ENCODE results near the gene ZNF184.
A peak's percentile ranks its signal among the peaks of the same experiment; 100 is the strongest.

Gene ZNF184

DNA sequence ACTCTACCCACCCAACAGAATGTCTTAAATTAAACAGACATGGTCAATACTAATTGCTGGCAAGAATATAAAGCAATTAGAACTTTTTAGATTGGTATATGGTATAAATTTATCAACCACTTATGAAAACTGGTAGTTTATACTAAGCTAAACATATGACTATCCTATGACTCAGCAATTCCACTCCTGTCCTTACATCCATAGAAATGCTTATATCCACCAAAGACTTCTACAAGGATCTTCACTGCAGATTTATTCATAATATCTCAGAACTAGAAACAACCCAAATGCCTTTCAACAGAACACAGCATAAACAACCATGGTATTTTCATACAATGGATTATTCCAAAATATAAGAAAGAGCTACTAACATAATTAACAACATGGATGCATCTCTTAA is 4.6 kb downstream of the ZNF184 start:
- H3K23ac ChIP-seq (ENCODE audit: low read length): no peak overlapping the region
- no peak overlapping the region for H4K5ac ChIP-seq (ENCODE audit: low read length)
- H3K79me1 ChIP-seq (ENCODE audit: low read length): peaks cover 2% of the 10 kb centered on the region
- H3K36me3 ChIP-seq (ENCODE audit: control insufficient read depth, insufficient read depth, low read length): no peaks in the 10 kb centered on the region
- no peak overlapping the region for H3K9ac ChIP-seq (ENCODE audit: low read length)
- no peak overlapping the region for H3K4me2 ChIP-seq (ENCODE audit: low read length)
- no peaks in the 10 kb centered on the region for H3K79me2 ChIP-seq (ENCODE audit: control insufficient read depth, insufficient read depth, low read length)
- no peaks in the 10 kb centered on the region for H3K4me1 ChIP-seq (ENCODE audit: control insufficient read depth, low read depth, low read length)
- no peak overlapping the region for H3K4ac ChIP-seq (ENCODE audit: low read depth, low read length)
- no peak overlapping the region for H4K8ac ChIP-seq (ENCODE audit: low read depth, low read length)
- H2BK5ac ChIP-seq (ENCODE audit: low read length): no peak overlapping the region
- no peak overlapping the region for H2BK15ac ChIP-seq (replicated peaks; ENCODE audit: low read depth)
- H3K27me3 ChIP-seq (ENCODE audit: insufficient read depth, low read length, poor library complexity): no peaks in the 10 kb centered on the region
- H3K4me3 ChIP-seq (ENCODE audit: low read length): no peak overlapping the region
- H3K18ac ChIP-seq (ENCODE audit: low read length): no peak overlapping the region
- no peak overlapping the region for H3K27ac ChIP-seq (ENCODE audit: low read depth, low read length)
- no peak overlapping the region for H3K56ac ChIP-seq (ENCODE audit: low read length)
- no peak overlapping the region for H2BK120ac ChIP-seq (ENCODE audit: low read depth, low read length)
- no peak for DNase-seq
- no peak overlapping the region for H2AK5ac ChIP-seq (ENCODE audit: low read length)

DNA sequence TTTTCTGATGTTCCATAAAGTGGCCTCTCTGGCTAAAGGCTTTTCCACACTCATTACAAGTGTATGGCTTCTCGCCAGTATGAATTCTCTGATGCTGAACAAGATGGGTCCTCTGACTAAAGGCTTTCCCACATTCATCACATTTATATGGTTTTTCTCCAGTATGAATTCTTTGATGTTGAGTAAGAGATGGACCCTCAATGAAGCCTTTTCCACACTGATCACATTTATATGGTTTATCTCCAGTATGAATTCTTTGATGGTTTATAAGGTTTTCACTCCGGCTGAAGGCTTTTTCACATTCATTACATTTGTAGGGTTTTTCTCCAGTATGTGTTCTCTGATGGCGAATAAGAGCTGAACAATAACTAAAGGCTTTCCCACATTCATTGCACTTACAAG is 20.4 kb downstream of the ZNF184 start:
- H4K8ac ChIP-seq (ENCODE audit: low read depth, low read length): no peak overlapping the region
- H3K4ac ChIP-seq (ENCODE audit: low read depth, low read length): no peak overlapping the region
- H3K79me1 ChIP-seq (ENCODE audit: low read length): no peaks in the 10 kb centered on the region
- no peak overlapping the region for H3K9ac ChIP-seq (ENCODE audit: low read length)
- H3K23ac ChIP-seq (ENCODE audit: low read length): no peak overlapping the region
- no CpG with 5 or more reads among the region's 3 CpGs for WGBS (ENCODE audit: extremely low coverage, insufficient coverage, low lambda C conversion rate)
- peak; percentile 57 for DNase-seq
- H2BK120ac ChIP-seq (ENCODE audit: low read depth, low read length): no peak overlapping the region
- H2AK5ac ChIP-seq (ENCODE audit: low read length): no peak overlapping the region
- H3K4me2 ChIP-seq (ENCODE audit: low read length): no peak overlapping the region
- no peaks in the 10 kb centered on the region for H3K27me3 ChIP-seq (ENCODE audit: insufficient read depth, low read length, poor library complexity)
- no peaks in the 10 kb centered on the region for H3K79me2 ChIP-seq (ENCODE audit: control insufficient read depth, insufficient read depth, low read length)
- no peak overlapping the region for H3K56ac ChIP-seq (ENCODE audit: low read length)
- peak overlapping the region; percentile 16 for H3K4me3 ChIP-seq (ENCODE audit: low read length)
- no peaks in the 10 kb centered on the region for H3K4me1 ChIP-seq (ENCODE audit: control insufficient read depth, low read depth, low read length)
- H3K27ac ChIP-seq (ENCODE audit: low read depth, low read length): no peak overlapping the region
- H3K36me3 ChIP-seq (ENCODE audit: control insufficient read depth, insufficient read depth, low read length): peaks cover 12% of the 10 kb centered on the region
- H3K18ac ChIP-seq (ENCODE audit: low read length): no peak overlapping the region
- H4K5ac ChIP-seq (ENCODE audit: low read length): no peak overlapping the region
- no peak overlapping the region for H2BK15ac ChIP-seq (replicated peaks; ENCODE audit: low read depth)
- no peak overlapping the region for H2BK5ac ChIP-seq (ENCODE audit: low read length)

DNA sequence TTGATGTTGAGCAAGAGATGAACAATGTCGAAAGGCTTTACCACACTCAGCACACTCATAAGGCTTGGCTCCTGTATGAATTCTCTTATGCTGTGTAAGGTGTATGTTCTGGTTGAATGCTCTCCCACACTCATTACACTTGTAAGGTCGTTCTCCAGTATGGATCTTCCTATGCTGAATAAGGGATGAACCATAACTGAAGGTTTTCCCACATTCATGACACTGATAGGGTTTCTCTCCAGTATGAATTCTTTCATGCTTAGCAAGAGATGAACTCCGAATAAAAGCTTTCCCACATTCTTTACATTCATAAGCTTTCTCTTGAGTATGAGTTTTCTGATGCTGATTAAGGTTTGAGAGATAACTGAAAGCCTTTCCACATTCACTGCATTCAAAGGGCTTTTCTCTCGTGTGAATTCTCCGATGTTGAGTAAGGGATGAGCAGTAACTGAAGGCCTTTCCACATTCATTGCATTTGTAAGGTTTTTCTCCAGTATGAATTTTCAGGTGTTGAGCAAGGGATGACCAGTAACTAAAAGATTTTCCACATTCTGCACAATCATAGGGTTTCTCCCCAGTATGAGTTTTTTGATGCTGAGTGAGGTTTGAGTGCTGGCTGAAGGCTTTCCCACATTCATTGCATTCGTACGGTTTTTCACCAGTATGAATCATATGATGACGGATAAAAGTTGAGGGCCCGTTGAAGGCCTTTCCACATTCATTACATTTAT is 21.1 kb downstream of the ZNF184 start:
- Histone ChIP-seq H3K23ac (ENCODE audit: low read length) (no peak overlapping the region), H3K79me1 (ENCODE audit: low read length) (no peaks in the 10 kb centered on the region), H2BK5ac (ENCODE audit: low read length) (no peak overlapping the region), H3K36me3 (ENCODE audit: control insufficient read depth, insufficient read depth, low read length) (peaks cover 12% of the 10 kb centered on the region), H4K5ac (ENCODE audit: low read length) (no peak overlapping the region), H3K18ac (ENCODE audit: low read length) (no peak overlapping the region), H3K4me1 (ENCODE audit: control insufficient read depth, low read depth, low read length) (no peaks in the 10 kb centered on the region), H2AK5ac (ENCODE audit: low read length) (no peak overlapping the region), H2BK15ac (replicated peaks; ENCODE audit: low read depth) (no peak overlapping the region), H3K4me3 (ENCODE audit: low read length) (peak overlapping the region; percentile 33), H3K4me2 (ENCODE audit: low read length) (no peak overlapping the region), H3K56ac (ENCODE audit: low read length) (no peak overlapping the region), H2BK120ac (ENCODE audit: low read depth, low read length) (no peak overlapping the region), H4K8ac (ENCODE audit: low read depth, low read length) (no peak overlapping the region), H3K27ac (ENCODE audit: low read depth, low read length) (no peak overlapping the region), H3K9ac (ENCODE audit: low read length) (no peak overlapping the region), H3K27me3 (ENCODE audit: insufficient read depth, low read length, poor library complexity) (no peaks in the 10 kb centered on the region), H3K79me2 (ENCODE audit: control insufficient read depth, insufficient read depth, low read length) (no peaks in the 10 kb centered on the region), H3K4ac (ENCODE audit: low read depth, low read length) (no peak overlapping the region)
- WGBS (ENCODE audit: extremely low coverage, insufficient coverage, low lambda C conversion rate): no CpG with 5 or more reads among the region's 9 CpGs
- peak; percentile 34 for DNase-seq

DNA sequence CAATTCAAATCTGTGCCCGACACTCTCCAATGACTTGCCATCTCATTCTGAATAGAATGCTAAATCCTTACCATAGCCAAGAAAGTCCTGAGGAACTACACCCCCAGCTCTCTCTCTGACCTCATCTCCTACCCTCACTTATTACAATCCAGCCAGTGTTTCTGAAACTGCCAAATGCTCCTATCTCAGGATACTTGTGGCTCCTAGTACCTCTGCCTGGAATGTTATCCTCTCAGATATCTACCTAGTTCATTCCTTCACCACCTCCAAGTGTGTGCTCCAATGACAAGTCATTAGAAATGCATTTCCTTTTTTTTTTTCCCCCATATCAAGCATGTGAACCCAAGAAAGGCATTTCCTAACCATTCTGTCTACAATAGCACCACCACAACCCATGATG is 24.4 kb downstream of the ZNF184 start:
- no peak overlapping the region for H3K4me3 ChIP-seq (ENCODE audit: low read length)
- H4K5ac ChIP-seq (ENCODE audit: low read length): no peak overlapping the region
- no peak overlapping the region for H2BK120ac ChIP-seq (ENCODE audit: low read depth, low read length)
- H3K27ac ChIP-seq (ENCODE audit: low read depth, low read length): no peak overlapping the region
- H3K79me2 ChIP-seq (ENCODE audit: control insufficient read depth, insufficient read depth, low read length): no peaks in the 10 kb centered on the region
- no peak overlapping the region for H2BK5ac ChIP-seq (ENCODE audit: low read length)
- no peak overlapping the region for H3K4me2 ChIP-seq (ENCODE audit: low read length)
- DNase-seq: no peak
- H3K27me3 ChIP-seq (ENCODE audit: insufficient read depth, low read length, poor library complexity): no peaks in the 10 kb centered on the region
- H3K23ac ChIP-seq (ENCODE audit: low read length): no peak overlapping the region
- no peak overlapping the region for H3K4ac ChIP-seq (ENCODE audit: low read depth, low read length)
- H3K36me3 ChIP-seq (ENCODE audit: control insufficient read depth, insufficient read depth, low read length): peaks cover 3% of the 10 kb centered on the region
- no peaks in the 10 kb centered on the region for H3K4me1 ChIP-seq (ENCODE audit: control insufficient read depth, low read depth, low read length)
- no peak overlapping the region for H4K8ac ChIP-seq (ENCODE audit: low read depth, low read length)
- H3K56ac ChIP-seq (ENCODE audit: low read length): no peak overlapping the region
- H2BK15ac ChIP-seq (replicated peaks; ENCODE audit: low read depth): no peak overlapping the region
- H3K9ac ChIP-seq (ENCODE audit: low read length): no peak overlapping the region
- no peaks in the 10 kb centered on the region for H3K79me1 ChIP-seq (ENCODE audit: low read length)
- no CpG with 5 or more reads among the region's 1 CpG for WGBS (ENCODE audit: extremely low coverage, insufficient coverage, low lambda C conversion rate)
- no peak overlapping the region for H2AK5ac ChIP-seq (ENCODE audit: low read length)
- no peak overlapping the region for H3K18ac ChIP-seq (ENCODE audit: low read length)

DNA sequence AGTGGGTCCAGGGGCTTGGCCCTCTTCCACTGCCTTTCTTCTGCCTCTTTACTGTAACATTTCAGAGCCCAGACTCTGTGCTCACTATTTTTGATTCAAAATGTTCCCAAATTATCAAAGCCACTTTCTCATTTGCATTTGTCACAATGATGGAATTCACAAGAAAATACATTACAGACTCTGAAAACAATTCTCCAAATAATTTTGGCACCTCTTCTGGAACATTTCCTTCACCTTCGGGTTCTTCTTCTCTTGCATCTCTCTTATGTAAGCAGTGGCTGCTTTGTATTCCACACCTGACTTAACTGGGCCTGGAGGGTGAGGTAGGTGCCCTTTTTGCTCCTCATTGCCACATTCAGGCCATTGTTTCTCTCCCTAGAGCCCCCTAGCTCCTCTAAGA is 30.0 kb downstream of the ZNF184 start:
- H3K4me1 ChIP-seq (ENCODE audit: control insufficient read depth, low read depth, low read length): no peaks in the 10 kb centered on the region
- no peak overlapping the region for H3K4ac ChIP-seq (ENCODE audit: low read depth, low read length)
- no peaks in the 10 kb centered on the region for H3K27me3 ChIP-seq (ENCODE audit: insufficient read depth, low read length, poor library complexity)
- no peaks in the 10 kb centered on the region for H3K79me1 ChIP-seq (ENCODE audit: low read length)
- no peak overlapping the region for H3K23ac ChIP-seq (ENCODE audit: low read length)
- no peak overlapping the region for H3K56ac ChIP-seq (ENCODE audit: low read length)
- no peak overlapping the region for H4K8ac ChIP-seq (ENCODE audit: low read depth, low read length)
- WGBS (ENCODE audit: extremely low coverage, insufficient coverage, low lambda C conversion rate): no CpG with 5 or more reads among the region's 1 CpG
- H3K36me3 ChIP-seq (ENCODE audit: control insufficient read depth, insufficient read depth, low read length): no peaks in the 10 kb centered on the region
- H2BK5ac ChIP-seq (ENCODE audit: low read length): no peak overlapping the region
- no peak overlapping the region for H2BK120ac ChIP-seq (ENCODE audit: low read depth, low read length)
- H3K9ac ChIP-seq (ENCODE audit: low read length): no peak overlapping the region
- DNase-seq: no peak
- H3K4me3 ChIP-seq (ENCODE audit: low read length): no peak overlapping the region
- no peaks in the 10 kb centered on the region for H3K79me2 ChIP-seq (ENCODE audit: control insufficient read depth, insufficient read depth, low read length)
- H2BK15ac ChIP-seq (replicated peaks; ENCODE audit: low read depth): no peak overlapping the region
- no peak overlapping the region for H3K27ac ChIP-seq (ENCODE audit: low read depth, low read length)
- H4K5ac ChIP-seq (ENCODE audit: low read length): no peak overlapping the region
- no peak overlapping the region for H3K18ac ChIP-seq (ENCODE audit: low read length)
- no peak overlapping the region for H2AK5ac ChIP-seq (ENCODE audit: low read length)
- H3K4me2 ChIP-seq (ENCODE audit: low read length): no peak overlapping the region

DNA sequence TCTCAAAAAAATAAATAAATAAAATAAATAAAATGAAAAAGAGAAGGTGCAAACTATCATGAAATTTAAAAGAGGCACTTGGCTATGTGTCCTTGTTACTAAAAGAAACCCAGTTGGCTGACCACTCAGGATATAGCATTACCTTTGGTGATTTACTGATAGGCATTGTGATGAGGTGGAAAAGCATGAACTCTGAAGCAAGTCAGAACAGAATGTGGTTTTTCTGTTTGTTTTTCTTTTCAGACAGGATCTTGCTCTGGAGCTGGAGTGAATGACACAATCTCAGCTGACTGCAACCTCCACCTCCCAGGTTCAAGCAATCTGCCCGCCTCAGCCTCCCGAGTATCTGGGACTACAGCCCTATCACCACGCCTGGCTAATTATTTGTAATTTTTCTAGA is 31.9 kb downstream of the ZNF184 start:
- Histone ChIP-seq H3K4me3 (ENCODE audit: low read length) (no peak overlapping the region), H3K27ac (ENCODE audit: low read depth, low read length) (no peak overlapping the region), H4K8ac (ENCODE audit: low read depth, low read length) (no peak overlapping the region), H2BK120ac (ENCODE audit: low read depth, low read length) (no peak overlapping the region), H3K56ac (ENCODE audit: low read length) (no peak overlapping the region), H2BK15ac (replicated peaks; ENCODE audit: low read depth) (no peak overlapping the region), H3K9ac (ENCODE audit: low read length) (no peak overlapping the region), H3K79me1 (ENCODE audit: low read length) (no peaks in the 10 kb centered on the region), H3K4me2 (ENCODE audit: low read length) (no peak overlapping the region), H2BK5ac (ENCODE audit: low read length) (no peak overlapping the region), H3K36me3 (ENCODE audit: control insufficient read depth, insufficient read depth, low read length) (no peaks in the 10 kb centered on the region), H2AK5ac (ENCODE audit: low read length) (no peak overlapping the region), H3K18ac (ENCODE audit: low read length) (no peak overlapping the region), H3K79me2 (ENCODE audit: control insufficient read depth, insufficient read depth, low read length) (no peaks in the 10 kb centered on the region), H3K4ac (ENCODE audit: low read depth, low read length) (no peak overlapping the region), H3K4me1 (ENCODE audit: control insufficient read depth, low read depth, low read length) (no peaks in the 10 kb centered on the region), H3K23ac (ENCODE audit: low read length) (no peak overlapping the region), H4K5ac (ENCODE audit: low read length) (no peak overlapping the region), H3K27me3 (ENCODE audit: insufficient read depth, low read length, poor library complexity) (no peaks in the 10 kb centered on the region)
- DNase-seq: no peak
- WGBS (ENCODE audit: extremely low coverage, insufficient coverage, low lambda C conversion rate): no CpG with 5 or more reads among the region's 3 CpGs
